Vagina (tissue), 2 donors: ENCODE measurements around the gene CD83. TPM values are rescaled to one million over a fixed set of nuclear protein-coding genes. Genes with fewer than 3 reads are reported as not detected.

Experiments used
- DNase-seq, 2 donors: peaks; one replicate each; pipeline ENCODE4 v3.0.0-alpha.2; 2017; ENCODE audit errors: extremely low spot score in 2 of 2
- H3K27ac ChIP-seq: fragments of 200-600 bp; sonication (generic); one replicate; pipeline ENCODE4 v1.5.1; 2019
- H3K27me3 ChIP-seq: fragments of 200-600 bp; sonication (generic); one replicate; pipeline ENCODE4 v1.5.1; 2019
- H3K36me3 ChIP-seq, 2 donors: fragments of 200-600 bp; sonication (generic); one replicate each; pipeline ENCODE4 v1.5.1; 2017 to 2019
- H3K4me1 ChIP-seq: fragments of 200-600 bp; sonication (generic); one replicate; pipeline ENCODE4 v1.5.1; 2019
- H3K4me3 ChIP-seq, 2 donors: fragments of 200-600 bp; sonication (generic); 1 replicate in 1 of 2; 2 replicates in 1 of 2; pipeline ENCODE4 v1.5.1; 2016 to 2019
- H3K9me3 ChIP-seq: fragments of 200-600 bp; sonication (generic); one replicate; pipeline ENCODE4 v1.5.1; 2019
- POLR2A ChIP-seq, 2 donors: fragments of 450-650 bp; IDR thresholded peaks; one replicate each; pipeline ENCODE4 v1.6.1; 2017; ENCODE audit warnings: antibody characterized with exemption in 2 of 2, mild to moderate bottlenecking in 2 of 2, moderate library complexity in 2 of 2
- POLR2AphosphoS5 ChIP-seq, 2 donors: sonication (generic); formaldehyde crosslinking; IDR thresholded peaks; one replicate each; pipeline ENCODE4 v1.9.0; 2017; ENCODE audit warnings: antibody characterized with exemption in 2 of 2, mild to moderate bottlenecking in 2 of 2, low read depth in 1 of 2; ENCODE audit not compliant: insufficient read depth in 1 of 2
- intact Hi-C: fragments of 100-400 bp; cut with DNase I; formaldehyde crosslinking; loops from one replicate; pipeline ENCODE4 v1.15.1; 2023
- total RNA-seq: library from RNA; depleted of rRNA; stranded (reverse); fragments of >200 nt; gene quantifications from one replicate; pipeline ENCODE4 v1.2.3, GENCODE V29; 2016
- TF ChIP-seq, protein P1 (sequence below), 3 experiments: fragments of 450-650 bp in 2 of 3; fragments of 200-600 bp in 1 of 3; sonication (generic) in 1 of 3; IDR thresholded peaks; one replicate each; pipeline ENCODE4 v1.5.1; 2017 to 2019; ENCODE audit warnings: antibody characterized with exemption in 3 of 3, mild to moderate bottlenecking in 2 of 3, moderate library complexity in 2 of 3

The CD83 gene
- total RNA-seq, 1 donor from 2014 or later, result 26.0 TPM

DNA sequence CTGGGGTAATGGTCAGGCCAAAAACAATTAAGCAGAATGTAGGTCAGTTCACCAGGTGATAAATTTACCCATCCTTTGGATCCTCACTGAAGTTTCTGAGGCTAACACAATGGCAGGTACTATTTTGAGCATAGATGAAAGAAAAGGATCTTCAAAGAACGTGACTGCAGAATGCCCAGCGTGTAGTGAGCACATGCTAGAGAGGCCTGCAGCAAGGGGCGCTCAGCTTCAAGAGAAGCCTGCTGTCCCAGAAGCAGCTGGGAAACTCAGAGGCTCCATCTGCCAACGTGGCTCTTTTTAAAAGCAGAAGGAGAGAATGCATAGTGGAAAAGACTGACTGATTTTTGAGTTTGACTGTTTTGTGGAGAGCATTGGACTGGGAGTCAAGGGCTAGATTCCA, 57.4 kb downstream of the CD83 start:
- Histone ChIP-seq H3K4me1 (no peaks in the 10 kb centered on the region), H3K4me3 (no peak overlapping the region), H3K9me3 (no peaks in the 10 kb centered on the region), H3K27ac (no peak overlapping the region), H3K36me3 (no peaks in the 10 kb centered on the region), H3K27me3 (no peaks in the 10 kb centered on the region)
- intact Hi-C loops, result no loop called here
- no peak for DNase-seq
- TF ChIP-seq POLR2AphosphoS5 (IDR thresholded peaks at IDR 0.05; ENCODE audit: insufficient read depth in 1 of 2, low read depth in 1 of 2) (no peak), POLR2A (IDR thresholded peaks at IDR 0.05) (no peak)
- TF ChIP-seq, protein P1, sequence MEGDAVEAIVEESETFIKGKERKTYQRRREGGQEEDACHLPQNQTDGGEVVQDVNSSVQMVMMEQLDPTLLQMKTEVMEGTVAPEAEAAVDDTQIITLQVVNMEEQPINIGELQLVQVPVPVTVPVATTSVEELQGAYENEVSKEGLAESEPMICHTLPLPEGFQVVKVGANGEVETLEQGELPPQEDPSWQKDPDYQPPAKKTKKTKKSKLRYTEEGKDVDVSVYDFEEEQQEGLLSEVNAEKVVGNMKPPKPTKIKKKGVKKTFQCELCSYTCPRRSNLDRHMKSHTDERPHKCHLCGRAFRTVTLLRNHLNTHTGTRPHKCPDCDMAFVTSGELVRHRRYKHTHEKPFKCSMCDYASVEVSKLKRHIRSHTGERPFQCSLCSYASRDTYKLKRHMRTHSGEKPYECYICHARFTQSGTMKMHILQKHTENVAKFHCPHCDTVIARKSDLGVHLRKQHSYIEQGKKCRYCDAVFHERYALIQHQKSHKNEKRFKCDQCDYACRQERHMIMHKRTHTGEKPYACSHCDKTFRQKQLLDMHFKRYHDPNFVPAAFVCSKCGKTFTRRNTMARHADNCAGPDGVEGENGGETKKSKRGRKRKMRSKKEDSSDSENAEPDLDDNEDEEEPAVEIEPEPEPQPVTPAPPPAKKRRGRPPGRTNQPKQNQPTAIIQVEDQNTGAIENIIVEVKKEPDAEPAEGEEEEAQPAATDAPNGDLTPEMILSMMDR (IDR thresholded peaks at IDR 0.05), result no peak

DNA sequence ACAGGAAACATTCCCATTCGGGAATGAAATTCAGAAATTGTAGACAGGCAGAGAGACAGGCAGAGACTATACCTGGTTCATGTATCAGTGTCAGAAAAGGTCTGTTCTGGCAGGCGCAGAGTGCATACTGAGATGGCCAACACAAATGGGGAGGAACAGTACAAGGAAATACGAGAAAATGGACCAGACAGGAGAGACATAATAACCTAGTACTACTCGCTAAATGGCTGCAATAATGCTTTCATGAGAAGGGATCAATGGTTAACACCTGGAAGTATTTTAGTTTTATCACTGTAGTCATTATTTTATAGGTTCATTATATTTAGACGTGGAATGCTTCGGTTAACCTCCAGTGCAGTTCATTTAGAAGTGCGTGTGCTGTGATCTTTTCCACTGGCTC, 58.9 kb downstream of the CD83 start:
- Histone ChIP-seq H3K4me1 (no peaks in the 10 kb centered on the region), H3K9me3 (no peaks in the 10 kb centered on the region)
- intact Hi-C loops, result no loop called here

DNA sequence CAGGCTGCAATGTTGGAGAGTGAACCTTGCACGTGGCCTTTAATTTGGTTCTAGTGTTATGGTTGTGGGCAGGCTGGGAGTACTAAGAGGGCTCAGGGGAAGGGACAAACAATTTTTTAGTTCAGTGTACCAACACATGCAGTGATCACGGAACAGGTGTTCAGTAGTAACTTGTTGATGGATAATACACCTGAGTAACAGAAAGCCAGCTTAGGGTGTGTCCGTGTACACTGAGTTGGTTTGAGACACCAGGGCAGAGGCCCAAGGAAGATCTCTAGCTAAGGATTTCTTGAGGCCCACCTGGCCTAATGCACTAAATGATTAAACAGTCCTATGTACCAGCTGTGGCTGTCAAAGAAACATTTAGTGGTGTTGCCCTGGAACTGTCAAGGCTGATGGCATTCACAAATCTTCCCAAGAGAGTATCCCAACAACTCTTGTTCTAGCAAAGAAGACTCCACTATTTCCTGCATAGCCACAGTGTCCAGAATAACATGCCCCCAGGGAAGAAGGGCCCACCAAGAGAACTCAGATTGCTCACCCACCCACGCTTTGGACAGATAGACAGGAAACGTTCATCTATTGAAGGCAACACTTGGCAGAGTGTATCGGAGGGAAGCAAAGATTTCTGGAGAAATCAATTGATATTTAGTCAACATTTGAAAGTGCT, 60.0 kb downstream of the CD83 start:
- intact Hi-C loops, result no loop called here
- TF ChIP-seq POLR2AphosphoS5 (IDR thresholded peaks at IDR 0.05; ENCODE audit: insufficient read depth in 1 of 2, low read depth in 1 of 2), result no peak
- no peak for TF ChIP-seq POLR2A (IDR thresholded peaks at IDR 0.05)
- TF ChIP-seq, protein P1 (IDR thresholded peaks at IDR 0.05), result no peak
- Histone ChIP-seq H3K27me3 (no peaks in the 10 kb centered on the region), H3K27ac (no peak overlapping the region), H3K9me3 (no peaks in the 10 kb centered on the region), H3K4me3 (no peak overlapping the region), H3K4me1 (no peaks in the 10 kb centered on the region), H3K36me3 (no peaks in the 10 kb centered on the region)
- no peak for DNase-seq

More for the DNA sequence above, 58.9 kb downstream of the CD83 start:
- H3K27me3 ChIP-seq, result no peaks in the 10 kb centered on the region
- DNase-seq, result no peak
- no peaks in the 10 kb centered on the region for H3K36me3 ChIP-seq
- no peak overlapping the region for H3K27ac ChIP-seq
- no peak overlapping the region for H3K4me3 ChIP-seq
- no peak for TF ChIP-seq POLR2AphosphoS5 (IDR thresholded peaks at IDR 0.05; ENCODE audit: insufficient read depth in 1 of 2, low read depth in 1 of 2)
- TF ChIP-seq POLR2A (IDR thresholded peaks at IDR 0.05), result no peak
- TF ChIP-seq, protein P1 (IDR thresholded peaks at IDR 0.05), result no peak

DNA sequence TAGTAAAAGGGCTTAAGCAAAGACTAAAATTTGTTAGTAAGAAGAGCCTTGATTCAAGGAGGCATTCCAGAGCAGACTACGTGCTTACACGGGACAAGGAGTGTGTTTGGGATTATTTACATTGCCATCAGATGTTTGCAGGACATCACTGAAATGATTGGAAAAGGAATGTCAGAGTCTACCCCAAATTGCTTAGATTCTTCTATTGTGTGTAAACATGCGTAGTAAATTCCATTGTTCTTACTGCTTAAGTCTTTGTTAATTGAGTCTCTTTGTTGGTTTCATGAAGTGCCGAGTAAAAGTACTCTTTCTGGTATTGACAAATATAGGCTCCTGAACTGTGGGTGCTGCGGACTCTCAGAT, 60.5 kb downstream of the CD83 start:
- Histone ChIP-seq H3K36me3 (no peaks in the 10 kb centered on the region), H3K4me3 (no peak overlapping the region), H3K27me3 (no peaks in the 10 kb centered on the region), H3K4me1 (no peaks in the 10 kb centered on the region), H3K9me3 (no peaks in the 10 kb centered on the region), H3K27ac (no peak overlapping the region)
- DNase-seq, result no peak
- TF ChIP-seq, protein P1 (IDR thresholded peaks at IDR 0.05), result no peak
- TF ChIP-seq POLR2A (IDR thresholded peaks at IDR 0.05) (no peak), POLR2AphosphoS5 (IDR thresholded peaks at IDR 0.05; ENCODE audit: insufficient read depth in 1 of 2, low read depth in 1 of 2) (no peak)
- intact Hi-C loops, result no loop called here

DNA sequence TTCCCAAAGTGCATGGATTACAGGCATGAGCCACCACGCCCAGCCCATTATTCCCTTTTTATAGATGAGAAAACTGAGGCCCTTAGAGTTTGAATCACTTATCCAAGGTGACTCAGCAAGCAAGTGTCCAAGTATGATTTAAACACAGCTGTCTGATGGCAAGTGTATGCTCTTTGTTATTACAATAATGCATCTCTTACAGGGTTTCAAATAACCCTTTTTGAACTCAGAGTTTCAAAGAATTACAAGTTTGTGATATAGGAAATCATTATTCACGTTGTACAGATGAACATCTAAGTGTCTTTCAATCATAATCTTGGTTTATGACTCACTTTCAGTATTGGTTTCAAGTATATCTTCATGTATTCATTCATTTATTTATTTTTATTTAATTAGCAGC, 63.0 kb downstream of the CD83 start:
- DNase-seq, result no peak
- TF ChIP-seq POLR2AphosphoS5 (IDR thresholded peaks at IDR 0.05; ENCODE audit: insufficient read depth in 1 of 2, low read depth in 1 of 2) (no peak), POLR2A (IDR thresholded peaks at IDR 0.05) (no peak)
- TF ChIP-seq, protein P1 (IDR thresholded peaks at IDR 0.05), result no peak
- Histone ChIP-seq H3K4me1 (no peaks in the 10 kb centered on the region), H3K9me3 (no peaks in the 10 kb centered on the region), H3K27ac (no peak overlapping the region), H3K4me3 (no peak overlapping the region), H3K27me3 (no peaks in the 10 kb centered on the region), H3K36me3 (no peaks in the 10 kb centered on the region)
- intact Hi-C loops, result no loop called here
